PC-9 (cell line): ENCODE results near the gene TMEM53. TPM values are rescaled to one million over a fixed set of nuclear protein-coding genes. Genes with fewer than 3 reads are reported as not detected.

Experiments used
- BruUV-seq: library from RNA; stranded (reverse); fragments of 400-500 nt; replicated peaks from 2 replicates; lab custom pipeline; 2021; lab: Mats Ljungman, UMichigan
- CTCF ChIA-PET: fragments of 300-600 bp; sonication (Branson Sonifier 250); formaldehyde crosslinking; loops from one replicate; lab custom pipeline; 2022; ENCODE audit warnings: antibody characterized with exemption; lab: Charles Lee
- POLR2A ChIA-PET: fragments of 300-600 bp; sonication (Branson Sonifier 250); formaldehyde crosslinking; loops from one replicate; lab custom pipeline; 2022; ENCODE audit warnings: antibody characterized with exemption; ENCODE audit not compliant: unreplicated experiment; lab: Charles Lee
- DNase-seq, 2 experiments: peaks; one replicate each; pipeline versions ENCODE4 v3.0.0 to v3.0.0-alpha.2; 2015 to 2022; ENCODE audit warnings: mixed read lengths in 1 of 2
- H2AFZ ChIP-seq: fragments of 200-600 bp; sonication (generic); 2 replicates; pipeline ENCODE4 v1.8.1; 2017; ENCODE audit warnings: antibody characterized with exemption
- H3F3A ChIP-seq: fragments of 200-600 bp; sonication (generic); 2 replicates; pipeline ENCODE4 v1.8.1; 2017; ENCODE audit warnings: antibody characterized with exemption, mild to moderate bottlenecking, low read depth; ENCODE audit not compliant: insufficient read depth
- H3K27ac ChIP-seq: fragments of 200-600 bp; sonication (generic); 2 replicates; pipeline ENCODE4 v1.6.1; 2016; ENCODE audit warnings: mixed run types
- H3K27me3 ChIP-seq: fragments of 200-600 bp; sonication (generic); 2 replicates; pipeline ENCODE4 v1.6.1; 2016; ENCODE audit warnings: low read depth, mixed run types; ENCODE audit not compliant: insufficient read depth
- H3K36me3 ChIP-seq: fragments of 200-600 bp; sonication (generic); 2 replicates; pipeline ENCODE4 v1.6.1; 2016; ENCODE audit warnings: low read depth, mixed run types
- H3K4me1 ChIP-seq: fragments of 200-600 bp; sonication (generic); replicated peaks from 2 replicates; pipeline ENCODE4 v1.6.1; 2016; ENCODE audit warnings: mixed run types; ENCODE audit not compliant: insufficient read depth
- H3K4me2 ChIP-seq: fragments of 200-600 bp; sonication (generic); 2 replicates; pipeline ENCODE4 v1.6.1; 2017; ENCODE audit warnings: mixed run types
- H3K4me3 ChIP-seq: fragments of 200-600 bp; sonication (generic); 2 replicates; pipeline ENCODE4 v1.6.1; 2016; ENCODE audit warnings: mixed run types
- H3K79me2 ChIP-seq: fragments of 200-600 bp; sonication (generic); 2 replicates; pipeline ENCODE4 v1.6.1; 2017; ENCODE audit warnings: low read depth, mixed run types
- H3K9me2 ChIP-seq: fragments of 200-600 bp; sonication (generic); 2 replicates; pipeline ENCODE4 v1.8.1; 2017; ENCODE audit warnings: mild to moderate bottlenecking; ENCODE audit not compliant: insufficient read depth
- H3K9me3 ChIP-seq: fragments of 200-600 bp; sonication (generic); 2 replicates; pipeline ENCODE4 v1.8.1; 2016; ENCODE audit warnings: low read depth; ENCODE audit not compliant: insufficient read depth
- H4K20me1 ChIP-seq: fragments of 200-600 bp; sonication (generic); 2 replicates; pipeline ENCODE4 v1.8.1; 2017; ENCODE audit not compliant: insufficient read depth
- EZH2 ChIP-seq: fragments of 200-600 bp; sonication (generic); IDR thresholded peaks from 2 replicates; pipeline ENCODE4 v1.8.0; 2017; ENCODE audit warnings: antibody characterized with exemption, low read depth
- intact Hi-C: fragments of 100-400 bp; cut with micrococcal nuclease; formaldehyde crosslinking; loops from one replicate; pipeline ENCODE4 v1.10.0; 2022; ENCODE audit not compliant: unreplicated experiment
- total RNA-seq: library from RNA; stranded (reverse); gene quantifications from 2 replicates; pipeline ENCODE4 v1.2.3, GENCODE V29; 2021
- TF ChIP-seq, protein P1 (sequence below): fragments of 200-600 bp; sonication (generic); conservative IDR thresholded peaks from 2 replicates; pipeline ENCODE4 v1.6.1; 2017; ENCODE audit warnings: mixed run types, antibody characterized with exemption, mild to moderate bottlenecking, moderate library complexity

The TMEM53 gene
- total RNA-seq, 1 experiment from 2014 or later = 36.1 TPM

GRCh38 chr1:44713321-44713781 is 39.1 kb upstream of the TMEM53 start:
- no peak for TF ChIP-seq EZH2
- TF ChIP-seq, protein P1, sequence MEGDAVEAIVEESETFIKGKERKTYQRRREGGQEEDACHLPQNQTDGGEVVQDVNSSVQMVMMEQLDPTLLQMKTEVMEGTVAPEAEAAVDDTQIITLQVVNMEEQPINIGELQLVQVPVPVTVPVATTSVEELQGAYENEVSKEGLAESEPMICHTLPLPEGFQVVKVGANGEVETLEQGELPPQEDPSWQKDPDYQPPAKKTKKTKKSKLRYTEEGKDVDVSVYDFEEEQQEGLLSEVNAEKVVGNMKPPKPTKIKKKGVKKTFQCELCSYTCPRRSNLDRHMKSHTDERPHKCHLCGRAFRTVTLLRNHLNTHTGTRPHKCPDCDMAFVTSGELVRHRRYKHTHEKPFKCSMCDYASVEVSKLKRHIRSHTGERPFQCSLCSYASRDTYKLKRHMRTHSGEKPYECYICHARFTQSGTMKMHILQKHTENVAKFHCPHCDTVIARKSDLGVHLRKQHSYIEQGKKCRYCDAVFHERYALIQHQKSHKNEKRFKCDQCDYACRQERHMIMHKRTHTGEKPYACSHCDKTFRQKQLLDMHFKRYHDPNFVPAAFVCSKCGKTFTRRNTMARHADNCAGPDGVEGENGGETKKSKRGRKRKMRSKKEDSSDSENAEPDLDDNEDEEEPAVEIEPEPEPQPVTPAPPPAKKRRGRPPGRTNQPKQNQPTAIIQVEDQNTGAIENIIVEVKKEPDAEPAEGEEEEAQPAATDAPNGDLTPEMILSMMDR = no peak
- POLR2A ChIA-PET = interaction anchor here (0.6 to 0.9 kb wide), 3 partner anchors 8 to 49 kb away, joined by 5 to 8 read pairs (median 7); partner anchors contain the start of gene ARMH1
- Histone ChIP-seq H3K27me3 (no peaks in the 10 kb centered on the region), H3F3A (peaks cover 26% of the 10 kb centered on the region), H3K36me3 (no peaks in the 10 kb centered on the region), H4K20me1 (no peaks in the 10 kb centered on the region), H3K4me1 (peaks cover 38% of the 10 kb centered on the region), H3K9me2 (no peaks in the 10 kb centered on the region), H3K4me3 (peak overlapping the region; percentile 13; the same call in 1 of the 2 replicates), H3K27ac (peak overlapping the region; percentile 26), H3K9me3 (no peaks in the 10 kb centered on the region), H3K79me2 (no peaks in the 10 kb centered on the region), H2AFZ (no peak overlapping the region), H3K4me2 (peak overlapping the region; percentile 65)
- peak; percentile 77 to 84 for DNase-seq
- no TSS peak for BruUV-seq
- intact Hi-C loops = loop anchor here (1.0 kb wide), 1 partner anchor 58 kb away; no protein-coding TSS in a partner anchor
- CTCF ChIA-PET = interaction anchor here (0.6 to 0.9 kb wide), 4 partner anchors 15 to 623 kb away, joined by 3 to 6 read pairs (median 3); no protein-coding TSS in a partner anchor

DNA sequence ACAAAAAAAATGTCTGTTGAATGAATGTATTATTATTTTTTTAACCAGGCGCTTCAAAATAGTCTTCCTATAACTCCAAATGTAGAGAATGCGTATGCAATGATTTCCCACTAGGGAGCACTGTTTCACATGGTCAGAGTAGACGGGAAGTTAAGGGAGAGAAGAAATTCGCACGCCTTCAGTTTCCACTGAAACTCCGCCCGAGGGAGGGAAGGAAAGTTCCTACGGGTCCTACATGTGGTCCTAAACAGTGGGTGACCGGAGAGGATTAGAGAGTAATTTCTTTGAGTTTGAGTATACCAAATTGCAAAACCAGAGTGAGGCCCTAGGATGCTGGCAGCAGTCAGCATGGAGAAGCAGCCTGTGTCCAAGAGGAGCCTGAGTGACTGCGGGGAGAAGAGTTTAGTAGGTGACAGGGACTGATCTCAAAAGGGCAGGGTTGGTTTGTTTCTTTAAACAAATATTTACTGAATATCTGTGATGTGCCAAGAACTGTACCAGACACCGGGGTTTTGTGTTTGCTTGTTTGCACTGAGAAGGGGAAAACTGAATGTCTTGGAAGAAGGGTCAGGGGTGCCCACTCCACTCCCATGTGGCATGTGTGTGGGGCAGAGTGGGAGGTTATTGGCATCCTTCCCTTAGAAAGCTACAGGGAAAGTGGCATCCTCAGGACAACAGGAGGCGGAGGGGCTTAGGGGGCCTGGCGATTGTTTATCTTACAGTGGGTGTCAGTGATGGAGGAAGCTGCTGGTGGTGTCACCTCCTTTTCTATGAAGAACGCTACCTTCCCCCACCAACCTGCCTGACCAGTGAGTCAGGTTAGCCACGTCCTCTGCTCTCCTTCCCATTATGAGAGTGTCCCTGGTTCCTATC is 33.9 kb upstream of the TMEM53 start:
- no peaks in the 10 kb centered on the region for H3K79me2 ChIP-seq
- peak in 1 of 2 experiments; percentile 65 for DNase-seq
- TF ChIP-seq, protein P1 = peak; percentile 59
- TF ChIP-seq EZH2 = no peak
- H4K20me1 ChIP-seq = no peaks in the 10 kb centered on the region
- no peaks in the 10 kb centered on the region for H3K9me3 ChIP-seq
- H2AFZ ChIP-seq = no peak overlapping the region
- no peaks in the 10 kb centered on the region for H3K36me3 ChIP-seq
- no TSS peak for BruUV-seq
- H3K27me3 ChIP-seq = no peaks in the 10 kb centered on the region
- peaks cover 56% of the 10 kb centered on the region for H3K4me1 ChIP-seq
- peak overlapping the region; percentile 85 for H3K27ac ChIP-seq
- POLR2A ChIA-PET = no interaction called here
- H3K9me2 ChIP-seq = no peaks in the 10 kb centered on the region
- CTCF ChIA-PET = no interaction called here
- intact Hi-C loops = no loop called here
- peaks cover 24% of the 10 kb centered on the region for H3F3A ChIP-seq
- peak overlapping the region; percentile 8; the same call in 1 of the 2 replicates for H3K4me3 ChIP-seq
- peak overlapping the region; percentile 64 for H3K4me2 ChIP-seq

DNA sequence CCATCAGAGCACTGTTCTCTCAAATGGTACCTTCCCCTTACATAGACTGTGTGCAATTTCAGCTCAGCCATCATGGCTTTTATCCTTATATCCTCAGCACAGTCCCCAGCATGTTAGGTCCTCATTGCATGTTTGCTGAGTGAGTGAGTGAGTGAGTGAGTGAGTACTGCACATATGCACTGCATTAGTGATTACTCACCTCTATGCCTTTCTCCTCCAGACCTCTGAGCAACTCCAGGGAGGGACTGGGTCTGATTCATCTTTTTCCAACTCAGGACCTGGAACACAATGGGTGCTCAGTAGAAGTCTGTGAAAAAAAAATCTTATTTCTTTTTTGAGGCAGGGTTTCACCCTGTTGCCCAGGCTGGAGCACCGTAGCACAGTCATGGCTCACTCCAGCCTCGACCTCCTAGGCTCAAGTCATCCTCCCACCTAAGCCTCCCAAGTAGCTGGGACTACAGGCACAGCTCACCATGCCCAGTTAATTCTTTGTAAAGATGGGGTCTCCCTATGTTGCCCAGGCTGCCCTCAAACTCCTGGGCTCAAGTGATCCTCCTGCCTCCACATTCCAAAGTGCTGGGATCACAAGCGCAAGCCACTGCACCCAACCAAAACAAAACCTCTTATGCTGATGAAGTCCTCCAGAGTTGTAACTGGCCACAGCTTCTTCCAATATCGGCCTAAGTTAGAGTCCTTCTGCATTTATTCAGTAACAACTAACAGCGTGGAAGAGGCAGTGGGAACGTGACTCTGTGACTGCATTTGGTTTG is 33.0 kb upstream of the TMEM53 start:
- H3K4me2 ChIP-seq = peak overlapping the region; percentile 64
- ChIA-PET CTCF (interaction anchor here (0.6 kb wide), 1 partner anchor 421 kb away, joined by 8 read pairs; no protein-coding TSS in a partner anchor), POLR2A (interaction anchor here (1.0 kb wide), 1 partner anchor 14 kb away, joined by 4 read pairs; no protein-coding TSS in a partner anchor)
- no peaks in the 10 kb centered on the region for H3K79me2 ChIP-seq
- intact Hi-C loops = no loop called here
- H3F3A ChIP-seq = peaks cover 21% of the 10 kb centered on the region
- peak overlapping the region; percentile 85 for H3K27ac ChIP-seq
- H3K36me3 ChIP-seq = no peaks in the 10 kb centered on the region
- no peaks in the 10 kb centered on the region for H3K9me2 ChIP-seq
- H4K20me1 ChIP-seq = no peaks in the 10 kb centered on the region
- BruUV-seq = no TSS peak
- H3K27me3 ChIP-seq = no peaks in the 10 kb centered on the region
- peak; percentile 42 to 90 for DNase-seq
- no peak overlapping the region for H3K4me3 ChIP-seq
- TF ChIP-seq, protein P1 = no peak
- no peak for TF ChIP-seq EZH2
- H3K9me3 ChIP-seq = no peaks in the 10 kb centered on the region
- H3K4me1 ChIP-seq = peaks cover 54% of the 10 kb centered on the region
- no peak overlapping the region for H2AFZ ChIP-seq
